AG09309 (cell line): Measurements from ENCODE around the gene ARPP21.

Source experiments
- DNase-seq: peaks from one replicate; pipeline ENCODE4 v3.0.0-alpha.2; 2010; ENCODE audit warnings: low read depth
- H3K4me3 ChIP-seq: 2 replicates; pipeline ENCODE4 v1.5.1; 2011; ENCODE audit warnings: mild to moderate bottlenecking, low read depth, low read length, moderate library complexity; ENCODE audit not compliant: control insufficient read depth
- TF ChIP-seq, protein P1 (sequence below): IDR thresholded peaks from 2 replicates; pipeline ENCODE4 v1.5.1; 2011; ENCODE audit warnings: mild to moderate bottlenecking, low read depth, low read length, inconsistent platforms; ENCODE audit not compliant: insufficient read depth, control insufficient read depth; ENCODE audit errors: missing control alignments

ARPP21 gene

DNA sequence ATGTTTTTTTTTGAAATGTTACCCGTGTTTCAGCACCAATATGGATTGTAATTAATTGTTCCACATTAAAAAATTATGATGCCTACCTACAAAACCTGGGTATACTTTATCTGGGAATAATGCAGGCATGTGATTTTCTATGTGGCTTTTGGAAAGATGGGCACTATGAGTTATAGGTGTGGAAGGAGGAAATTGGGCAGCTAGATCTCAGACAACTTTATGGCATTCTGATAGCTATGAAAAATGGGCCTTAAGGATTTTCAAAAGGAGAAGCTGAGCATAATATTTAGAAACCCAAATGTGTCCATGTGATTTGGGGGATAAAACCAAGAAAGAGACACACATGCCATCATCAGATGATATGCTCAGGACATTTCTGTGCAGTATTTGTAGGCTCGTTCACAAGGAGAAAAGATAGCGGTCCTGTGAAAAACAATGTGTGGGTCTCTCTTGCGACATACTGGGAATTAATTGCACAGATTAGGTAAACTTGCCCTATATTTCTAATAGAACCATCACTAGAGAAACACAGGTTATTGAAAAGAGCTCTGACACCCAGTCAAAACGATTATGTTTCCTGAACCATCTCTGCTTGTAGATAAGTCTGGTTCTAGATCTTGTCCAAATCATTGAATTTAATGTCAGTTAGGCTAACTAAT lies 35.3 kb downstream of the ARPP21 start:
- DNase-seq, result no peak
- H3K4me3 ChIP-seq, result no peak overlapping the region
- TF ChIP-seq, protein P1, sequence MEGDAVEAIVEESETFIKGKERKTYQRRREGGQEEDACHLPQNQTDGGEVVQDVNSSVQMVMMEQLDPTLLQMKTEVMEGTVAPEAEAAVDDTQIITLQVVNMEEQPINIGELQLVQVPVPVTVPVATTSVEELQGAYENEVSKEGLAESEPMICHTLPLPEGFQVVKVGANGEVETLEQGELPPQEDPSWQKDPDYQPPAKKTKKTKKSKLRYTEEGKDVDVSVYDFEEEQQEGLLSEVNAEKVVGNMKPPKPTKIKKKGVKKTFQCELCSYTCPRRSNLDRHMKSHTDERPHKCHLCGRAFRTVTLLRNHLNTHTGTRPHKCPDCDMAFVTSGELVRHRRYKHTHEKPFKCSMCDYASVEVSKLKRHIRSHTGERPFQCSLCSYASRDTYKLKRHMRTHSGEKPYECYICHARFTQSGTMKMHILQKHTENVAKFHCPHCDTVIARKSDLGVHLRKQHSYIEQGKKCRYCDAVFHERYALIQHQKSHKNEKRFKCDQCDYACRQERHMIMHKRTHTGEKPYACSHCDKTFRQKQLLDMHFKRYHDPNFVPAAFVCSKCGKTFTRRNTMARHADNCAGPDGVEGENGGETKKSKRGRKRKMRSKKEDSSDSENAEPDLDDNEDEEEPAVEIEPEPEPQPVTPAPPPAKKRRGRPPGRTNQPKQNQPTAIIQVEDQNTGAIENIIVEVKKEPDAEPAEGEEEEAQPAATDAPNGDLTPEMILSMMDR, result no peak

DNA sequence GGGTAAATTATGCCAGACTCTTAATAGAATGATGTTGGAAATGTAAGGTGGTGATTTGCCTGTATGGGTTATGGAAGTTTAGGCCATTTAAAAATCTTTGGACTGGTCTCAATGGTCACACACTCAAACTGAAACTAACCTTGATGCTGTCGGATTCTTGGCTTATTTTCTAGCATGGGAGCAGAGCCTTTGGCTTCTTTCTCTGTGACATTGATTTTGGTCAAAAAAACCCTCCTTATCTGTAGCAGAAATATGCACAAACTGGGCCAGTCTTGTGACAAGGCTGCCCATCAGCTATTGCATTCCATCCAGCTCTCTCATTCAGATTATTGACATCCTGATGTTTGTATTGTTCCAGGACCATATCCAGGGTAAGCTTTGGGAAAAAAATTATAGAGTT lies 35.9 kb downstream of the ARPP21 start:
- no peak for DNase-seq
- no peak overlapping the region for H3K4me3 ChIP-seq
- TF ChIP-seq, protein P1, result no peak

DNA sequence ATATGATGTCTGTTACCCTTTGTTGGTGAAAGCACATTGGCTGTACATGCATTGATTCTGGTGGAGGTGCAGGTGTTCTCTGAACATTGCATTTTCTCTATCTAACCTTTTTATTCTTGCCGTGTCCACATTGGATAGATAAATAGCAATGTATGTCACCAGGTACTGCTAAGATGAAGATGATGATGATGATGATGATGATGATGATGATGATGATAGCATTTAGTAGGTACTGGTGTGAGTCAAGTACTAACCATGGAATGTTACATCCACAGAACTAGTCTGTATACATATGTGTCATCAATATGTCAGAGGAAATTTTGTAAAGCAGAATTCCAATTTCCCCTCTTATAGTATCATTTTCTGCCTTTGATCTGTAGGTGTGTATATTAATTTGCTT lies 36.3 kb downstream of the ARPP21 start:
- TF ChIP-seq, protein P1, result no peak
- DNase-seq, result no peak
- H3K4me3 ChIP-seq, result no peak overlapping the region

DNA sequence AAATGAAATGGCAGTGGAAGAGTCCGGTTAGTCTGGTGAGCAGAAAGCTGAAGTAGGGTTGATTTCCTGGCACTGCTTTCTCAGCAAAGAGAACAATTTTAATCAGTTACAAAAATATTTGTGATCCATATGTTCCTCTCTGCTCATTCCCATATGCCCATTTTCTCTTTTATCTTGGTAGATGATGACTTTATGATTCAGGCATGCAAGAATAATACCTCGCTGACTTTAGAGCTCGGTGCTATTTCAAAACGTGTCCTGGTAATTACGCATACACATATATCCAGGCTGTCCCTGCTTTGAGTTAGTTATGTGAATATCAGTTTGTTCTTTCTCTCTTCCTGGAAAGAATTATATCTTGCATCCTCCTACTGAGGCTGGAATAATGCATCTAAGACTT lies 38.5 kb downstream of the ARPP21 start:
- TF ChIP-seq, protein P1, result no peak
- DNase-seq, result no peak
- H3K4me3 ChIP-seq, result no peak overlapping the region

DNA sequence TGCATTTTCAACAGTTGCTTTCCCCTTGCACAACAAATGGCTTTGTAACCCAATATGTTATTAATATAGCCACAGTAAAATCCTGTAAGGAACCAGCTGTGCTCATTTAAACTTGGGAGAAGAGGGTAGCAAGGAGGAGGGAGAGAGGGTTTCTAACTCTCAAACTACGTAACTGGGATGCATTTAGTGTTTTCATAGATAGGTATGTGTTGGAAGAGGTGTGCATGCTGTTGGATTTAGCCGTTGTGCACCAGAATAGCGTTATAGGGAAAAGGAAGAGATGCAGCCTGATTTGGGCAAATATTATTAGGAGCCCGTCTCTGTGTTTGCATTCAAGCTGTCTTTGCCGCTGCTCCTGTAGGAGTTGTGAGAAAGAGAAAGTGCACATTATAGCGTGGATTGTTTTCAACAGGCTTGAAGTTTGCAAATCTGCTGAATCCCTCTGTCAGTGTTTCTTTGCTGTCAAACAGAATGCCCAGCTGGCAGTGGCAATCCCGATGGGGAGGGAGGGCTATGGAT lies 39.4 kb downstream of the ARPP21 start:
- TF ChIP-seq, protein P1, result no peak
- no peak overlapping the region for H3K4me3 ChIP-seq
- DNase-seq, result no peak

DNA sequence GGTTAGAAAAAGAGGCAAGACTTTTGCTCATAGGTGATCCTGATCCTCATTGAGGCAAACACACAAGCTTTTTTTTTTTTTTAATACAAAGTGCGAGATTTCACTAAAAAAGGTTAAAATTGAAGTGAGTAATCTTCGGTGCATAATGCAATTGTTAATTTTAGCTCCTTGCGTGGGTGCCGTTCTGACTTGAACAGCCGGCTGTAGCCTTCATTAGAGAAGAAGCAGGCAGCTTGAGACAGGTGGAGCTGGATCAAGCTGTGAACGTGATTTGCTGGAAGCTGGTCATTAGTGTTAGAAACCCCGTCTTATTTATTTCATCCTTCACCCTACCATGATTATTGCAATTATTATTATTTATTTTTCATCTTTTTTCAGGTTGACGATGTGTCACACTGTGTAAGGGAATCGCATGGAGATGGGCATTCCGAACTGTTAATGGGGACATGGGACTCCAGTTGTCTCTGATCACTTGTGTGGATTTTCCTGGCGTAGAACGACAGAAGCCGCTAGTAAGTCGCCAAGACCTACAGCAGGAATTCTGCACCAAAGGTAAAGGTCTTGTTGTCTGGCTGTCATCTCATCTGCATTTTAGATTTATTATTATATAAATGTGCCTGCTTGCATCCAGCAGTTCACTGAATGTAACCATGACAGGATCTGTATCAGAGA lies 40.2 kb downstream of the ARPP21 start:
- no peak for DNase-seq
- TF ChIP-seq, protein P1, result no peak
- no peak overlapping the region for H3K4me3 ChIP-seq
